ENCODE results near the gene PECR.

DNA sequence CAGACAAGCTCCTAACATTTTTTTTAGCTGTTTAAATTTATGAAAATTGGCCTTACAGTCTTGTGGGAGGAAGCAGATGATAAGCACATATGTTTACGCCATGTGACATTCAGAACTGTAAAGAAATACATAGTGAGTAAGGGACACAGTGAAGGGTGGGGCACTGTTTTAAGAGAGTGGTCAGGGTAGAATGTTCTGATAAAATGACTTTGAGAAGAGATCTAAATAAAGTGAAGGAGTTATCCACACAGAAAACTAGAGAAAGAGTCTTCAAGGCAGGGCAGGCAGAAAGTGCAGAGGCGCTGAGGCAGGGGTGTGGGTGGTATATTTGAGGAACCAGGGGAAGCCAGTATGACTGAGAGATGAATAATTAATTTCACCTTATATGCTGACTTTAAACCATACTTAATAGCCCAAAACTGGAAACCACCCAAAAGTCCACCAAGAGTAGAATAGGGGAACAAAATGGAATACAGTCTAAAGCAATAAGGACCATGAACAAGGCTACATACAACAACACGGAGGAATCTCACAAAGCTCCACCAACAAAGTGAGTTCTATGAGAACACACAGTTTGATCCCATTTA lies 76.8 kb downstream of the PECR start:
- TF ChIP-seq EZH2 (IDR thresholded peaks at IDR 0.05) = no peak
- TF ChIP-seq, protein P1, sequence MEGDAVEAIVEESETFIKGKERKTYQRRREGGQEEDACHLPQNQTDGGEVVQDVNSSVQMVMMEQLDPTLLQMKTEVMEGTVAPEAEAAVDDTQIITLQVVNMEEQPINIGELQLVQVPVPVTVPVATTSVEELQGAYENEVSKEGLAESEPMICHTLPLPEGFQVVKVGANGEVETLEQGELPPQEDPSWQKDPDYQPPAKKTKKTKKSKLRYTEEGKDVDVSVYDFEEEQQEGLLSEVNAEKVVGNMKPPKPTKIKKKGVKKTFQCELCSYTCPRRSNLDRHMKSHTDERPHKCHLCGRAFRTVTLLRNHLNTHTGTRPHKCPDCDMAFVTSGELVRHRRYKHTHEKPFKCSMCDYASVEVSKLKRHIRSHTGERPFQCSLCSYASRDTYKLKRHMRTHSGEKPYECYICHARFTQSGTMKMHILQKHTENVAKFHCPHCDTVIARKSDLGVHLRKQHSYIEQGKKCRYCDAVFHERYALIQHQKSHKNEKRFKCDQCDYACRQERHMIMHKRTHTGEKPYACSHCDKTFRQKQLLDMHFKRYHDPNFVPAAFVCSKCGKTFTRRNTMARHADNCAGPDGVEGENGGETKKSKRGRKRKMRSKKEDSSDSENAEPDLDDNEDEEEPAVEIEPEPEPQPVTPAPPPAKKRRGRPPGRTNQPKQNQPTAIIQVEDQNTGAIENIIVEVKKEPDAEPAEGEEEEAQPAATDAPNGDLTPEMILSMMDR (IDR thresholded peaks at IDR 0.05) = no peak

Data from neural progenitor cell (in vitro differentiated cells).